IMR-90 (cell line): ENCODE measurements around the gene GAS7. TPM values are rescaled to one million over a fixed set of nuclear protein-coding genes. Genes with fewer than 3 reads are reported as not detected.

Experiments
- ATAC-seq: fragments of 200-7000 bp; cut with Tn5 transposase; 2 replicates; pipeline ENCODE4 v1.9.1; 2020; ENCODE audit warnings: low read depth, mild to moderate bottlenecking, moderate library complexity
- BruUV-seq: library from RNA; stranded (reverse); fragments of 400-500 nt; replicated peaks from 2 replicates; lab custom pipeline; 2021; lab: Mats Ljungman, UMichigan
- CTCF ChIA-PET: fragments of 300-600 bp; formaldehyde crosslinking; extraction: SDS; loops from one replicate; lab custom pipeline; 2021; ENCODE audit warnings: antibody characterized with exemption; lab: Yijun Ruan, JAX
- POLR2A ChIA-PET: fragments of 300-600 bp; sonication (Branson Sonifier 250); formaldehyde crosslinking; loops from one replicate; lab custom pipeline; 2022; ENCODE audit warnings: antibody characterized with exemption; ENCODE audit not compliant: unreplicated experiment; lab: Charles Lee
- DNase-seq: peaks from one replicate; pipeline ENCODE4 v3.0.0; 2013
- H2AFZ ChIP-seq: replicated peaks from 2 replicates; pipeline ENCODE3; 2013; ENCODE audit warnings: low read length, mild to moderate bottlenecking; ENCODE audit not compliant: poor library complexity
- H2AK5ac ChIP-seq: 2 replicates; pipeline ENCODE4 v1.6.1; 2013; ENCODE audit warnings: low read depth, low read length, inconsistent platforms
- H2AK9ac ChIP-seq: replicated peaks from 2 replicates; pipeline ENCODE3; 2013; ENCODE audit warnings: mild to moderate bottlenecking, low read depth, low read length, moderate library complexity; ENCODE audit not compliant: poor library complexity
- H2BK120ac ChIP-seq: 2 replicates; pipeline ENCODE4 v1.6.1; 2013; ENCODE audit warnings: low read depth, low read length, inconsistent platforms
- H2BK15ac ChIP-seq: 3 replicates; pipeline ENCODE4 v1.6.1; 2013; ENCODE audit warnings: low read depth, low read length, inconsistent platforms
- H2BK20ac ChIP-seq: 2 replicates; pipeline ENCODE4 v1.6.1; 2013; ENCODE audit warnings: low read depth, mild to moderate bottlenecking, inconsistent platforms, low read length, moderate library complexity
- H2BK5ac ChIP-seq: 2 replicates; pipeline ENCODE4 v1.6.1; 2013; ENCODE audit warnings: mild to moderate bottlenecking, low read depth, low read length, inconsistent platforms; ENCODE audit not compliant: poor library complexity, severe bottlenecking
- H3K14ac ChIP-seq: replicated peaks from 2 replicates; pipeline ENCODE4 v1.6.1; 2013; ENCODE audit warnings: low read depth, low read length, inconsistent platforms
- H3K18ac ChIP-seq: 2 replicates; pipeline ENCODE4 v1.6.1; 2013; ENCODE audit warnings: low read depth, low read length, control low read depth
- H3K23ac ChIP-seq: 2 replicates; pipeline ENCODE4 v1.6.1; 2013; ENCODE audit warnings: low read depth, low read length, inconsistent platforms
- H3K27ac ChIP-seq: 2 replicates; pipeline ENCODE4 v1.5.1; 2013; ENCODE audit warnings: mild to moderate bottlenecking, control low read depth, low read length; ENCODE audit not compliant: insufficient read depth
- H3K27me3 ChIP-seq: 2 replicates; pipeline ENCODE4 v1.6.1; 2013; ENCODE audit warnings: low read length; ENCODE audit not compliant: control insufficient read depth, insufficient read depth
- H3K36me3 ChIP-seq: 2 replicates; pipeline ENCODE4 v1.6.1; 2013; ENCODE audit warnings: low read length, mixed read lengths; ENCODE audit not compliant: control insufficient read depth, insufficient read depth
- H3K4ac ChIP-seq: 2 replicates; pipeline ENCODE4 v1.6.1; 2013; ENCODE audit warnings: low read depth, low read length, inconsistent platforms
- H3K4me1 ChIP-seq: 2 replicates; pipeline ENCODE4 v1.6.1; 2013; ENCODE audit warnings: low read length, mixed read lengths; ENCODE audit not compliant: control insufficient read depth, insufficient read depth
- H3K4me2 ChIP-seq: 2 replicates; pipeline ENCODE4 v1.6.1; 2013; ENCODE audit warnings: low read depth, mild to moderate bottlenecking, control low read depth, low read length, moderate library complexity
- H3K4me3 ChIP-seq: 2 replicates; pipeline ENCODE4 v1.5.1; 2013; ENCODE audit warnings: low read depth, mild to moderate bottlenecking, control low read depth, low read length, moderate library complexity; ENCODE audit not compliant: insufficient read depth
- H3K56ac ChIP-seq: 2 replicates; pipeline ENCODE4 v1.6.1; 2013; ENCODE audit warnings: low read length, inconsistent platforms; ENCODE audit not compliant: insufficient read depth; ENCODE audit errors: extremely low read depth
- H3K79me1 ChIP-seq, 2 experiments: 2 replicates each; pipeline ENCODE4 v1.6.1; 2013; ENCODE audit warnings: low read length in 2 of 2, inconsistent platforms in 1 of 2, low read depth in 1 of 2
- H3K9ac ChIP-seq: 2 replicates; pipeline ENCODE4 v1.6.1; 2013; ENCODE audit warnings: low read depth, low read length, control low read depth
- H3K9me1 ChIP-seq: 2 replicates; pipeline ENCODE4 v1.6.1; 2013; ENCODE audit warnings: low read length, inconsistent platforms; ENCODE audit not compliant: insufficient read depth
- H3K9me3 ChIP-seq: 2 replicates; pipeline ENCODE4 v1.6.1; 2013; ENCODE audit warnings: low read length; ENCODE audit not compliant: control insufficient read depth, insufficient read depth
- H4K20me1 ChIP-seq: 2 replicates; pipeline ENCODE4 v1.6.1; 2013; ENCODE audit warnings: low read length, inconsistent platforms; ENCODE audit not compliant: insufficient read depth
- H4K5ac ChIP-seq: 2 replicates; pipeline ENCODE4 v1.6.1; 2013; ENCODE audit warnings: mild to moderate bottlenecking, low read depth, low read length, control low read depth
- H4K8ac ChIP-seq, 2 experiments: 2 replicates each; pipeline ENCODE4 v1.6.1; 2013; ENCODE audit warnings: low read depth in 2 of 2, low read length in 2 of 2, control low read depth in 1 of 2, inconsistent platforms in 1 of 2
- H4K91ac ChIP-seq: 2 replicates; pipeline ENCODE4 v1.6.1; 2013; ENCODE audit warnings: low read depth, low read length, inconsistent platforms; ENCODE audit not compliant: insufficient read depth
- BHLHE40 ChIP-seq: fragments of 150-350 bp; IDR thresholded peaks from 2 replicates; pipeline ENCODE4 v1.6.1; 2016; ENCODE audit warnings: mild to moderate bottlenecking, low read depth, low read length
- CEBPB ChIP-seq: IDR thresholded peaks from 2 replicates; pipeline ENCODE4 v1.6.1; 2012; ENCODE audit warnings: low read depth, low read length, improper control_type of control experiment
- CHD1 ChIP-seq: IDR thresholded peaks from 2 replicates; pipeline ENCODE4 v1.6.1; 2012; ENCODE audit warnings: low read depth, low read length, improper control_type of control experiment
- MAFK ChIP-seq: IDR thresholded peaks from 2 replicates; pipeline ENCODE4 v1.6.1; 2012; ENCODE audit warnings: low read depth, low read length, improper control_type of control experiment
- MAZ ChIP-seq: IDR thresholded peaks from 2 replicates; pipeline ENCODE4 v1.6.1; 2012; ENCODE audit warnings: low read depth, mild to moderate bottlenecking, low read length, improper control_type of control experiment, moderate library complexity, borderline replicate concordance
- MXI1 ChIP-seq: IDR thresholded peaks from 2 replicates; pipeline ENCODE4 v1.6.1; 2012; ENCODE audit warnings: low read depth, mild to moderate bottlenecking, low read length, moderate library complexity, borderline replicate concordance
- NFE2L2 ChIP-seq: fragments of 150-350 bp; IDR thresholded peaks from 2 replicates; pipeline ENCODE4 v1.6.1; 2016; ENCODE audit warnings: low read depth, mild to moderate bottlenecking, low read length
- POLR2A ChIP-seq: IDR thresholded peaks from 2 replicates; pipeline ENCODE4 v1.6.1; 2012; ENCODE audit warnings: mild to moderate bottlenecking, low read depth, low read length
- RAD21 ChIP-seq: IDR thresholded peaks from 2 replicates; pipeline ENCODE4 v1.6.1; 2012; ENCODE audit warnings: low read length, improper control_type of control experiment
- RCOR1 ChIP-seq: IDR thresholded peaks from 2 replicates; pipeline ENCODE4 v1.6.1; 2012; ENCODE audit warnings: mild to moderate bottlenecking, low read length, improper control_type of control experiment; ENCODE audit not compliant: insufficient replicate concordance
- RFX5 ChIP-seq: IDR thresholded peaks from 2 replicates; pipeline ENCODE4 v1.8.0; 2012; ENCODE audit warnings: low read depth, mild to moderate bottlenecking, low read length, moderate library complexity
- SMC3 ChIP-seq: fragments of 150-350 bp; IDR thresholded peaks from 2 replicates; pipeline ENCODE4 v1.6.1; 2016; ENCODE audit warnings: low read depth, mild to moderate bottlenecking, antibody characterized with exemption, low read length, moderate library complexity
- USF2 ChIP-seq: fragments of 150-350 bp; IDR thresholded peaks from 2 replicates; pipeline ENCODE4 v1.6.1; 2017; ENCODE audit warnings: mild to moderate bottlenecking, antibody characterized with exemption, low read length, low read depth
- WGBS, 2 experiments: methylation state at CpG; one replicate each; pipeline versions ENCODE4 v1.1.5 to v1.1.7; 2013; ENCODE audit warnings: missing lambda C conversion rate in 2 of 2; ENCODE audit not compliant: insufficient read length in 1 of 2; ENCODE audit errors: extremely low coverage in 2 of 2; 5-methylcytosine and 5-hydroxymethylcytosine counted together
- dilution Hi-C: fragments of 300-500 bp; cut with HindIII; formaldehyde crosslinking; loops from one replicate; pipeline ENCODE4 v1.14.3; 2018; ENCODE audit warnings: low sequenced_read_pairs; ENCODE audit not compliant: unreplicated experiment
- in situ Hi-C: fragments of 300-500 bp; cut with MboI; formaldehyde crosslinking; loops from 3 replicates; pipeline ENCODE4 v1.14.3; 2019; ENCODE audit warnings: low sequenced_read_pairs, inconsistent platforms, mixed read lengths
- intact Hi-C: fragments of 100-400 bp; cut with micrococcal nuclease; formaldehyde crosslinking; loops from 2 replicates; pipeline ENCODE4 v1.10.0; 2022
- polyA plus RNA-seq, 3 experiments: library from polyadenylated mRNA; depleted of rRNA; stranded (reverse); fragments of >200 nt; gene quantifications; 2 replicates each; pipeline ENCODE4 v1.2.3, GENCODE V29; 2012; ENCODE audit warnings: low replicate concordance in 1 of 3
- total RNA-seq: library from RNA; depleted of rRNA; stranded (reverse); fragments of >200 nt; gene quantifications from 2 replicates; pipeline ENCODE4 v1.2.3, GENCODE V29; 2012
- TF ChIP-seq, protein P1 (sequence below): conservative IDR thresholded peaks from 2 replicates; pipeline ENCODE4 v1.5.1; 2012; ENCODE audit warnings: mild to moderate bottlenecking, low read depth, low read length, improper control_type of control experiment
- TF ChIP-seq, protein P2 (sequence below): fragments of 150-350 bp; IDR thresholded peaks from 2 replicates; pipeline ENCODE4 v1.6.1; 2016; ENCODE audit warnings: low read depth, mild to moderate bottlenecking, low read length, moderate library complexity, borderline replicate concordance

The GAS7 gene
- total and polyA plus RNA-seq, 2 of the 4 experiments (the other 2 are of a cell fraction): 4.6 to 5.0 TPM

DNA sequence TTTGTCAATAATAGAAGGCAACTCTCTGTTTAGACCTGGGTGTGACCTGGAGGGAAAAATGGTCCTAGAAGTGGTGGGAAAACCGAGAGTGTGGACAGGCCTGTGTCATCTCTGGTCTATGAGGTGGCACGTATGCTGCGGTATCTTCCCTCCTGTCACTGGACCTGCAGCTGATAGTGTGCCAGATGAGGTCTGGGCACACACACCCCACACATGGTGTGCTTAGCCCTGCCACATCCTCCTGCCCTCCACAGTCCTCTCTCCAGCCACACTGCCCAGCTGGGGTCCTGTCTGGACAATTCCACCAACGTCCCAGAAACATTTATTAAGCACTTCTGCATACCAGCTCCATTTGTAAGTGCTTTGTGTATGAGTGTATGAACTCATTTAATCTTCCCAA, 335.5 kb downstream of the GAS7 start:
- Histone ChIP-seq H4K91ac (no peak overlapping the region), H3K14ac (no peak overlapping the region), H4K5ac (no peak overlapping the region), H3K9me3 (peaks cover 11% of the 10 kb centered on the region), H3K4ac (no peak overlapping the region), H2AK5ac (no peak overlapping the region), H2AK9ac (no peak overlapping the region), H3K23ac (no peak overlapping the region), H3K27ac (no peak overlapping the region), H3K27me3 (no peaks in the 10 kb centered on the region), H2BK120ac (no peak overlapping the region), H3K79me1 (no peaks in the 10 kb centered on the region), H4K20me1 (no peaks in the 10 kb centered on the region), H3K4me3 (no peak overlapping the region), H3K9me1 (no peaks in the 10 kb centered on the region), H3K36me3 (no peaks in the 10 kb centered on the region), H2BK20ac (no peak overlapping the region), H3K18ac (no peak overlapping the region), H3K9ac (no peak overlapping the region), H2BK5ac (no peak overlapping the region), H4K8ac (no peak overlapping the region), H2AFZ (no peak overlapping the region), H3K4me1 (no peaks in the 10 kb centered on the region), H3K4me2 (no peak overlapping the region), H3K56ac (no peak overlapping the region), H2BK15ac (no peak overlapping the region)
- ChIA-PET POLR2A (no interaction called here), CTCF (no interaction called here)
- intact Hi-C loops: no loop called here
- 92% methylated on average over 2 of the region's 4 CpGs; no CpG with 5 or more reads in 1 of the 2 experiments for WGBS, 2 experiments
- BruUV-seq: no TSS peak
- TF ChIP-seq RCOR1 (no peak), MAZ (no peak), CEBPB (no peak), RFX5 (no peak), SMC3 (no peak), NFE2L2 (no peak), USF2 (no peak), CHD1 (no peak), BHLHE40 (no peak), POLR2A (no peak), MXI1 (no peak), MAFK (no peak), RAD21 (no peak)
- TF ChIP-seq, protein P1, sequence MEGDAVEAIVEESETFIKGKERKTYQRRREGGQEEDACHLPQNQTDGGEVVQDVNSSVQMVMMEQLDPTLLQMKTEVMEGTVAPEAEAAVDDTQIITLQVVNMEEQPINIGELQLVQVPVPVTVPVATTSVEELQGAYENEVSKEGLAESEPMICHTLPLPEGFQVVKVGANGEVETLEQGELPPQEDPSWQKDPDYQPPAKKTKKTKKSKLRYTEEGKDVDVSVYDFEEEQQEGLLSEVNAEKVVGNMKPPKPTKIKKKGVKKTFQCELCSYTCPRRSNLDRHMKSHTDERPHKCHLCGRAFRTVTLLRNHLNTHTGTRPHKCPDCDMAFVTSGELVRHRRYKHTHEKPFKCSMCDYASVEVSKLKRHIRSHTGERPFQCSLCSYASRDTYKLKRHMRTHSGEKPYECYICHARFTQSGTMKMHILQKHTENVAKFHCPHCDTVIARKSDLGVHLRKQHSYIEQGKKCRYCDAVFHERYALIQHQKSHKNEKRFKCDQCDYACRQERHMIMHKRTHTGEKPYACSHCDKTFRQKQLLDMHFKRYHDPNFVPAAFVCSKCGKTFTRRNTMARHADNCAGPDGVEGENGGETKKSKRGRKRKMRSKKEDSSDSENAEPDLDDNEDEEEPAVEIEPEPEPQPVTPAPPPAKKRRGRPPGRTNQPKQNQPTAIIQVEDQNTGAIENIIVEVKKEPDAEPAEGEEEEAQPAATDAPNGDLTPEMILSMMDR: no peak
- TF ChIP-seq, protein P2, sequence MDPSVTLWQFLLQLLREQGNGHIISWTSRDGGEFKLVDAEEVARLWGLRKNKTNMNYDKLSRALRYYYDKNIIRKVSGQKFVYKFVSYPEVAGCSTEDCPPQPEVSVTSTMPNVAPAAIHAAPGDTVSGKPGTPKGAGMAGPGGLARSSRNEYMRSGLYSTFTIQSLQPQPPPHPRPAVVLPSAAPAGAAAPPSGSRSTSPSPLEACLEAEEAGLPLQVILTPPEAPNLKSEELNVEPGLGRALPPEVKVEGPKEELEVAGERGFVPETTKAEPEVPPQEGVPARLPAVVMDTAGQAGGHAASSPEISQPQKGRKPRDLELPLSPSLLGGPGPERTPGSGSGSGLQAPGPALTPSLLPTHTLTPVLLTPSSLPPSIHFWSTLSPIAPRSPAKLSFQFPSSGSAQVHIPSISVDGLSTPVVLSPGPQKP: no peak
- in situ Hi-C loops: no loop called here
- dilution Hi-C loops: no loop called here
- ATAC-seq (no peak), DNase-seq (no peak)
